Measurements from ENCODE around the gene SOBP.
A peak's percentile ranks its signal among the peaks of the same experiment; 100 is the strongest.

Gene SOBP

DNA sequence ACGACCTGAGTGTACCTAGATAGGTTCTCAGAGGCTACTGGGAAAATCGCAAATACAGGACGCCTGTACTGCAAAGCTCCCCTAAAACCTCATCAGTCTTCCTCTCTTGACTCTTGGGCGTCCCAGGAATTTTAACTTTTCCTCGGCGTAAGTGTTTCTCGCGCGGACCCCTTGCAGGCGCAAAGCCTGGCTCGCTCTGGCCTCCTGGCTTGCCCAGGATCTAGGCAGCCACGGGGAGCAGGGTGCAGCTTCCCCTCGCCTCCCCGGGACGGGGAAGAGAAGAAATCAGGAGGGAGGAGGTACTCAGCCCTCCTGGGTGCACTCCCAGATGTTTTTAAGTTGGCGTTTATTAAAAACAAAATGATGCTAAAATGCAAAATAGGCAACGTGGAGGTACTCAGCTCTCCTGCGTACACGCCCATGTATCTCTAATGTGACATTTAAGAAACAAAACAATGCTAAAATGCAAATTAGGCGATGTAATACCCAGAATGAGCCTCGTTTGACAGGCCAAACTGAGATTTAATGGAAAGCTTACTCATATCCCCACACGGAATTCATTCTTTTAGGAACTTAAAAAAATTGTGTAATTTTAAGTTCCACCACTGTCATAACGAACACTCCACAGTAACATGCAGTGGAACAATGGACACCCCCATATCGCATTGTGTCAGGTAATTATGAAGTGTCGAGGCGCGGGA, 1.6 kb upstream of the SOBP start:
- in situ Hi-C loops (cut with HindIII; ENCODE audit: low sequenced_read_pairs), result no loop called here
- TF ChIP-seq, protein P1, sequence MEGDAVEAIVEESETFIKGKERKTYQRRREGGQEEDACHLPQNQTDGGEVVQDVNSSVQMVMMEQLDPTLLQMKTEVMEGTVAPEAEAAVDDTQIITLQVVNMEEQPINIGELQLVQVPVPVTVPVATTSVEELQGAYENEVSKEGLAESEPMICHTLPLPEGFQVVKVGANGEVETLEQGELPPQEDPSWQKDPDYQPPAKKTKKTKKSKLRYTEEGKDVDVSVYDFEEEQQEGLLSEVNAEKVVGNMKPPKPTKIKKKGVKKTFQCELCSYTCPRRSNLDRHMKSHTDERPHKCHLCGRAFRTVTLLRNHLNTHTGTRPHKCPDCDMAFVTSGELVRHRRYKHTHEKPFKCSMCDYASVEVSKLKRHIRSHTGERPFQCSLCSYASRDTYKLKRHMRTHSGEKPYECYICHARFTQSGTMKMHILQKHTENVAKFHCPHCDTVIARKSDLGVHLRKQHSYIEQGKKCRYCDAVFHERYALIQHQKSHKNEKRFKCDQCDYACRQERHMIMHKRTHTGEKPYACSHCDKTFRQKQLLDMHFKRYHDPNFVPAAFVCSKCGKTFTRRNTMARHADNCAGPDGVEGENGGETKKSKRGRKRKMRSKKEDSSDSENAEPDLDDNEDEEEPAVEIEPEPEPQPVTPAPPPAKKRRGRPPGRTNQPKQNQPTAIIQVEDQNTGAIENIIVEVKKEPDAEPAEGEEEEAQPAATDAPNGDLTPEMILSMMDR (IDR thresholded peaks at IDR 0.05; ENCODE audit: low read depth, low read length), result no peak
- H3K4me3 ChIP-seq (ENCODE audit: low read depth, low read length), result peak overlapping the region; percentile 63
- peak; percentile 8 for DNase-seq (ENCODE audit: low read depth, low spot score)

DNA sequence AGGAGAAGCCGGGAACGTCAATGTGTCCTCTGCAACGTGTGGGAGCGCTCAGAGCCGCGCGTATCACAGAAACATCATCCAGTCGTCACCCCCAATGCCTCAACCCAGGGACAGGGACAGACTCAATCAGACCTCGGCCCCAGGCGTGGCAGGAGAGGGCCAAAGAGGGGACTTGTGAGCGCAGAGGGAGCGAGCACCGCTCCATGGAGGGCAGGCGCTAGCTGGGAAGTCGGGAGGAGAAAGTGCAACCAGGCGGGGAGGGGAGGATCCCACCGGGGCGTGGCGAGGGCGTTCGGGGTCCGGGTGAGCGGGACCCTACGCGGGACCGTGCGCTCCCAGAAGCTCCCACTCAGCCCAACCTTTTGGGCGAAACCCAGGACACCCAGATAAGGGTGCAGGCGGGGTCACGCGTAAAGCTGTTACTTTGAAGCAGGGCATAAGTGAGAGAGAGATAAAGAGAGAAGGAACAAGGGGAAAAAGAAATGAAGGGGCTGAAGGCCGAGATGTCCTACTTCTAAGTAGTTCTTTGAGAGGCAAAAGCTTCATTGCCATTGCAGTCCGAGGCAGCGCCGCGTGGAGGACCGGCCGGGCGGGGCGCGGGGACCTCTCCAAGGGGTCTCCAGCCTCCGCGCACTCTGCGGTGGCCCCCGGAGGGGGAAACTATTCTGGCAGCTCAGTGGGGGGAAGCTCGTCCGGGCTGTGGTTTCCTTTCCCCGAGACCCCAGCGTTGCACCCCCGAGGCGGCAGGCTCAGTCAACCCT, 862 bp upstream of the SOBP start:
- in situ Hi-C loops (cut with HindIII; ENCODE audit: low sequenced_read_pairs), result no loop called here
- TF ChIP-seq, protein P1 (IDR thresholded peaks at IDR 0.05; ENCODE audit: low read depth, low read length), result no peak
- DNase-seq (ENCODE audit: low read depth, low spot score), result peak; percentile 20

DNA sequence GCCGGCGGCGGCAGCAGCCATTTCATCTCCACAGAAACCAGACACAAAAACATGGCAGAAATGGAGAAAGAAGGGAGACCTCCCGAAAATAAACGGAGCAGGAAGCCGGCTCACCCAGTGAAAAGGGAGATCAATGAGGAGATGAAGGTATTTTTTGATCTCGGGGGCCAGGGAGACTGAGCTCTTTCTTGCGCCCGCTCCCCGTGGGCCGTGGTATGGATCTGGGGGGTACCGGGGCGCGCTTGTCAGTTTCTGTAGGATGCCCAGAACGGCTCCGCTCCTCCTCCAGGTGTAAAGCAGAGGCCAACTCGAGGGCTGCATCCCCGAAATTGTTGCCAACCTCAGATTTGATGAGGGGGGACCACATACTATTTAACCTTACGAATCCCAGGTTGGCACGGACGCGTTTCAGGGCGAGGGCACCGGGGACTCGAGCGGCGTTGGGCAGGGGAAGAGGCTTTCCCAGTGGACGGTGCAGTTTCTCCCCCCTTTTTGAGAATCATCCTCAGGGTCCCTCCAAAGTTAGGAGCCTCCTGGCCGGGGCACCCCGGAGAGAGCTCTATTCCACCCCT, 735 bp downstream of the SOBP start:
- no peak for DNase-seq (ENCODE audit: low read depth, low spot score)
- peak overlapping the region; percentile 63 for H3K4me3 ChIP-seq (ENCODE audit: low read depth, low read length)
- in situ Hi-C loops (cut with HindIII; ENCODE audit: low sequenced_read_pairs), result no loop called here
- TF ChIP-seq, protein P1 (IDR thresholded peaks at IDR 0.05; ENCODE audit: low read depth, low read length), result no peak

More for the DNA sequence above, 862 bp upstream of the SOBP start:
- H3K4me3 ChIP-seq (ENCODE audit: low read depth, low read length), result peak overlapping the region; percentile 63

DNA sequence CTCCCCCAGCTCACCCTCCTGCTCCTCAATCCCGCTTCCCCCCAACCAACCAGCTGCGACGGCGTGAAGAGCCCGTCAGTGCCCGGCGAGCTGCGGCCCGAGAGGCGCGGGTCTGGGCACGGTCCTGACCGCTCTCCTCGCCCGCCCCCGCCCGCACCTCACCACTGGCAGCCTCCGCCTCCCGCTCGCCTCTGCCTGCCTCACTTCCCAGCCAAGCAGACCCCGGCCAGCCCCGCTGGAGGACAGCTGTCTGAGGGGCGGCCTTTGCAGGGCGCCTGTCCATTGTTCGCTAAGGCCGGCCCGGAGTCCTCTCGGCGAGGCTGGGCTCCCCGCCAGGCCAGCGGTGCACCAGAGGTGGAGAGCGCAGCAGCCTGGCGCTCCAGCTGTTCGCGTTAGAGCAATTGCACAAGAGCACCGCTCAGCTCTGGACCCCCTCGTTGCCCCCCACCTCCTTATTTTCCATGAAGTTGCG, 1.3 kb downstream of the SOBP start:
- peak overlapping the region; percentile 63 for H3K4me3 ChIP-seq (ENCODE audit: low read depth, low read length)
- in situ Hi-C loops (cut with HindIII; ENCODE audit: low sequenced_read_pairs), result no loop called here
- DNase-seq (ENCODE audit: low read depth, low spot score), result peak; percentile 24
- TF ChIP-seq, protein P1 (IDR thresholded peaks at IDR 0.05; ENCODE audit: low read depth, low read length), result no peak

DNA sequence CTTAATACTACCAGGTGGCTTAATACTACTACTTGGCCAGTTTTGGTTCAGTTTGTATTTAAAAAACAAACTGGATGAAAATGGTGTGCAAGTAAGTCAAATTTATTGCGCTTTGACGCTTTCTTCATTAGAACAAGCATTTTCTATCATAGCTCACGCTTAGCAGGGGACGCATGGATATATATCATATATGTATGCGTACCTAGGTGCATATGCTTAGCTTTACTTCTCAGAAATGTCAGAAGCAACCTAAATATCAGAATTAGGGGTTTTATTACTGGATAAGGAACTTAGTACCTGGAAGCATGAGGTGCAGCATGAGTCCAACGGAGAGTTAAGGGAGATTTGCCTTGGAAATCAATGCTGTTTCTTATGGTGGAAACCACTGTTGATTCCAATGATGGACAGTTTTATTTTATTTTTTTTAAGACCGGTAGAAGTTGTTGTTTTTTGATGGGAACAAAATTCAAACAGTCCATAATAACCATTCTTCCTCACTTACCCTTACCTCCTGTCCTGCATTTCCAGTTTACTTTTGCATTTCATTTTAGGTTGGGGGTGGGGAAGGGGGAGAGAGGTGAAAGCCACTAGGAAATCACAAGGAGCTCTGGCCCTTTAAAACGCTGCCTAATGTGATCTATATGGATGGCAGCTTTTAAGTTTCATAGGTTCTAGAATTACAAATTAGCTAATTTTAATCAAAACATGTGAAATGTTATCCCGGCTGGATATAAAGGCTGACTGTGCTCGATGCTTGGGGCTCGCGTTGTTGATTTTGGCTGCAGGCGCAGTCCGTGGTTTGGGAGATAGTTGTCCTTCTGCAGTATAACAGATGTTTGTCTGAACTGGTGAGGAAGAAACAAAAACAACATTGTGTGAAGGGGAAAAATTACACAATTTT, 2.1 kb downstream of the SOBP start:
- H3K4me3 ChIP-seq (ENCODE audit: low read depth, low read length), result peak overlapping the region; percentile 63
- peak; percentile 71 for DNase-seq (ENCODE audit: low read depth, low spot score)
- TF ChIP-seq, protein P1 (IDR thresholded peaks at IDR 0.05; ENCODE audit: low read depth, low read length), result no peak
- in situ Hi-C loops (cut with HindIII; ENCODE audit: low sequenced_read_pairs), result no loop called here

Data from astrocyte of the spinal cord (primary cell).